ENCODE results near the gene GNB4.

GNB4 gene

DNA sequence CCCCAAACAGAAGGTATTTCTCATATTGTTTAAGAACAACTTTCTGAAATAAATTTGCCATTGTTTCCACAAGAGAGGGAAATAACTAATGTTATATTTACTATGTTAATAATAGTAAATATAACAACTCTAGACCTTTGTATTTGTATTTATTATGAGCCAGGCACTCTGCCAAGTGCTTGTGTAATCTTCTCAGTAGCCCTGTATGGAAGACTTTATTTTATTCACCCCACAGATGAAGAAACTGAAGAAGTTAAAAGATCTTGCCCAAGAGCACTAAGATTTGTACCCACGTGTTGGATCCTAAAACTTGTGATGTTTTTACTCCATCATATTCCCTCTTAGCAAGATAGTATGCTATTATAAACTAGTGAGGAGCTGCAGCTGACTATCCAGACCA lies 12.0 kb upstream of the GNB4 start:
- H3K4me1 ChIP-seq (ENCODE audit: control insufficient read depth in 2 of 2, insufficient read depth in 2 of 2, low read length in 2 of 2), result no peaks in the 10 kb centered on the region
- H3K4me3 ChIP-seq (ENCODE audit: low read length in 2 of 2), result no peak overlapping the region
- H3K9ac ChIP-seq (ENCODE audit: low read depth in 1 of 2, low read length in 2 of 2), result no peak overlapping the region
- H3K36me3 ChIP-seq (ENCODE audit: control insufficient read depth in 2 of 2, insufficient read depth in 2 of 2, low read length in 2 of 2), result no peaks in the 10 kb centered on the region
- no peaks in the 10 kb centered on the region for H3K9me3 ChIP-seq (ENCODE audit: control insufficient read depth in 2 of 2, low read length in 2 of 2)
- peaks cover 0 to 3% of the 10 kb centered on the region in 2 donors for H3K27me3 ChIP-seq (ENCODE audit: control insufficient read depth in 2 of 2, insufficient read depth in 2 of 2, low read length in 2 of 2)
- no peak overlapping the region for H3K27ac ChIP-seq (ENCODE audit: low read depth in 2 of 2, low read length in 2 of 2)

DNA sequence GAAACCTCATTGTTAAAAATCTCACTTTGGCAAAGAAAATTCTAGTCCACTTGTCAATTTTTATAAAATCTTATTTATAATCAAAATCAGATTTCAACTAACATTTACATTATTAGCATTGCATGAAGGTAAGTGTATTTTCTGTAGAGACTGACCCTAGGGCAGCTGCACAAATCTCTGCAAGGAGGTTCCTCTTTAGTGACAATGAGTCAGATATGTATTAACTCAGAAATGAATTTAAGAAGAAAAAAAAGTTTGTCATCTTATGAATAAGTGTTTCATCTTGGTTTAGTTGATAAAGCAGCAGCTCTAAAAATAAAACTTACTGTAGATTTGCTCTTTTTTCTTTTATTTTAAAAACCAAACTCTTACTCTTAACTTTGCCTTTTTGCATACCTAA lies 9.0 kb upstream of the GNB4 start:
- H3K4me1 ChIP-seq (ENCODE audit: control insufficient read depth in 2 of 2, insufficient read depth in 2 of 2, low read length in 2 of 2), result no peaks in the 10 kb centered on the region
- H3K9ac ChIP-seq (ENCODE audit: low read depth in 1 of 2, low read length in 2 of 2), result no peak overlapping the region
- peaks cover 0 to 3% of the 10 kb centered on the region in 2 donors for H3K27me3 ChIP-seq (ENCODE audit: control insufficient read depth in 2 of 2, insufficient read depth in 2 of 2, low read length in 2 of 2)
- H3K27ac ChIP-seq (ENCODE audit: low read depth in 2 of 2, low read length in 2 of 2), result no peak overlapping the region
- no peaks in the 10 kb centered on the region for H3K9me3 ChIP-seq (ENCODE audit: control insufficient read depth in 2 of 2, low read length in 2 of 2)
- H3K4me3 ChIP-seq (ENCODE audit: low read length in 2 of 2), result no peak overlapping the region
- H3K36me3 ChIP-seq (ENCODE audit: control insufficient read depth in 2 of 2, insufficient read depth in 2 of 2, low read length in 2 of 2), result no peaks in the 10 kb centered on the region

DNA sequence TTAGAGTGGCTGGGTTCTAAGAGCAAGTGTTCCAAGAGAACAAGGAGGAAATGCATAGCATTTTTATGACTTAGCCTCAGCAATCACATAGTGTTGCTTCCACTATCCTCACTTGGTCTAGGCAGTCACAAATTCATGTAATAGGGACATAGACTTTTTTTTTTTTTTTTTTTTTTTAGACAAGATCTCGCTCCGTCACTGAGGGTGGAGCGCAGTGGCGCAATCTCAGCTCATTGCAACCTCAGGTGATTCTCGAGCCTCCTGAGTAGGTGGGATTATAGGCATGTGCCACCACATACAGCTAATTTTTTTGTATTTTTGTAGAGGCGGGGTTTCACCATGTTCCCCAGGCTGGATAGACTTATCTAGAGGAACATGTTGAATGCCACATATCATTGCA lies 4.7 kb upstream of the GNB4 start:
- Histone ChIP-seq H3K4me1 (ENCODE audit: control insufficient read depth in 2 of 2, insufficient read depth in 2 of 2, low read length in 2 of 2) (no peaks in the 10 kb centered on the region), H3K9me3 (ENCODE audit: control insufficient read depth in 2 of 2, low read length in 2 of 2) (no peaks in the 10 kb centered on the region), H3K27me3 (ENCODE audit: control insufficient read depth in 2 of 2, insufficient read depth in 2 of 2, low read length in 2 of 2) (peaks cover 0 to 3% of the 10 kb centered on the region in 2 donors), H3K9ac (ENCODE audit: low read depth in 1 of 2, low read length in 2 of 2) (no peak overlapping the region), H3K4me3 (ENCODE audit: low read length in 2 of 2) (no peak overlapping the region), H3K27ac (ENCODE audit: low read depth in 2 of 2, low read length in 2 of 2) (no peak overlapping the region), H3K36me3 (ENCODE audit: control insufficient read depth in 2 of 2, insufficient read depth in 2 of 2, low read length in 2 of 2) (no peaks in the 10 kb centered on the region)

DNA sequence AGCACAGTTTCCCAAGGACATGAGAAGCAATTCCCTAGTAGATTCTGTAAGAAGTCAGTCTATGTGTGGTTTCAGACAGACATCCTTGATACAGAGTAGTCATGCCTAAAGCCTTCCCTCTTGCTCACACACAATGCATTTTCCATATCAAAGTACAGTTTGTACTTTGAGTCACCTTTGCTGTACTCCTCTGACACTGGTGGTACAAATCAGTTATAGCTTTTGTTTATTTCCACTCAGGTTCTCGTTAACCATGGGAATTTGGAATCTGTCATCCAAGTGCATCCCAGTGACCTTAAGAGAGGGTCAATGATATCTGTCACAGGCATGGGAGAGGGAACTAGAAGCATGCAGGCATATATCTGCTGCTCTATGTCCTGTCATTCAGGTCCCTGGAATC lies 3.6 kb upstream of the GNB4 start:
- H3K4me3 ChIP-seq (ENCODE audit: low read length in 2 of 2), result no peak overlapping the region
- no peak overlapping the region for H3K9ac ChIP-seq (ENCODE audit: low read depth in 1 of 2, low read length in 2 of 2)
- H3K27me3 ChIP-seq (ENCODE audit: control insufficient read depth in 2 of 2, insufficient read depth in 2 of 2, low read length in 2 of 2), result peaks cover 0 to 3% of the 10 kb centered on the region in 2 donors
- no peaks in the 10 kb centered on the region for H3K9me3 ChIP-seq (ENCODE audit: control insufficient read depth in 2 of 2, low read length in 2 of 2)
- no peaks in the 10 kb centered on the region for H3K36me3 ChIP-seq (ENCODE audit: control insufficient read depth in 2 of 2, insufficient read depth in 2 of 2, low read length in 2 of 2)
- no peak overlapping the region for H3K27ac ChIP-seq (ENCODE audit: low read depth in 2 of 2, low read length in 2 of 2)
- H3K4me1 ChIP-seq (ENCODE audit: control insufficient read depth in 2 of 2, insufficient read depth in 2 of 2, low read length in 2 of 2), result no peaks in the 10 kb centered on the region

DNA sequence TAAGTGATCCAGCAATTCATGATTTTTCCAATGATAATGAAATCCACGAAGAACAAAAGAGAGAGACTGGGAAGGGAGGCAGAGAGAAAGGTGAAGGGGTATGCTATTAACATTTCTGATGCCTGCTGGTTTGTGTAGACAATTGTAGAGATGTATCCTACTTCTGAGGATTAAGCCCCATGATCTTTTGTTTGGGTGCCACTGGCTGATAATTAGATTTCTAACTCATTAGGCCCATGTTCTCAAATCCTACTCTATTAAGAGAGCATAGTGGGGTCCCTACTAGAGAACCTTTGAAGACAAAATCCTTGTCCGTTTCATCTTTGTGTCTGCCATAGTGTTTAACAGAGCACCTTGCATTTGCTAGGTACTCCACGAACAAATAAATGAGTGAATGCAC lies 2.7 kb upstream of the GNB4 start:
- Histone ChIP-seq H3K27ac (ENCODE audit: low read depth in 2 of 2, low read length in 2 of 2) (no peak overlapping the region), H3K4me3 (ENCODE audit: low read length in 2 of 2) (no peak overlapping the region), H3K27me3 (ENCODE audit: control insufficient read depth in 2 of 2, insufficient read depth in 2 of 2, low read length in 2 of 2) (no peaks in the 10 kb centered on the region), H3K36me3 (ENCODE audit: control insufficient read depth in 2 of 2, insufficient read depth in 2 of 2, low read length in 2 of 2) (no peaks in the 10 kb centered on the region), H3K9me3 (ENCODE audit: control insufficient read depth in 2 of 2, low read length in 2 of 2) (no peaks in the 10 kb centered on the region), H3K4me1 (ENCODE audit: control insufficient read depth in 2 of 2, insufficient read depth in 2 of 2, low read length in 2 of 2) (no peaks in the 10 kb centered on the region), H3K9ac (ENCODE audit: low read depth in 1 of 2, low read length in 2 of 2) (no peak overlapping the region)

DNA sequence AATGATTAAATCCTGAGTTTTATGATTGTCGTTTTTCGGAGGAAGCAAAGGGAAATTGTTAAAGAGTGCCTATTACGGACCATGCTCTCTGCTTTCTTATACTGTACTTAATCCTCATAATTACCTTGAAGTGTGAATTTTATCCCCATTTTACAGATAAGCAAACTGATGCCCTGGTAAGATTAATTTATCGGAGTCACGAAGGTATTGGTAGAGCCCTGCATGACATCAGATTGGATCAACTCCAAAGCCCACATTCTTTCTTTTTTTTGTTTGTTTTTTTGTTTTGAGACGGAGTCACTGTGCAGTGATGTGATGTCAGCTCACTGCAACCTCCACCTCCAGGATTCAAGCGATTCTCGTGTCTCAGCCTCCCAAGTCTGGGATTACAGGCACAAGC lies 1.6 kb upstream of the GNB4 start:
- H3K27ac ChIP-seq (ENCODE audit: low read depth in 2 of 2, low read length in 2 of 2), result no peak overlapping the region
- no peak overlapping the region for H3K9ac ChIP-seq (ENCODE audit: low read depth in 1 of 2, low read length in 2 of 2)
- H3K9me3 ChIP-seq (ENCODE audit: control insufficient read depth in 2 of 2, low read length in 2 of 2), result no peaks in the 10 kb centered on the region

DNA sequence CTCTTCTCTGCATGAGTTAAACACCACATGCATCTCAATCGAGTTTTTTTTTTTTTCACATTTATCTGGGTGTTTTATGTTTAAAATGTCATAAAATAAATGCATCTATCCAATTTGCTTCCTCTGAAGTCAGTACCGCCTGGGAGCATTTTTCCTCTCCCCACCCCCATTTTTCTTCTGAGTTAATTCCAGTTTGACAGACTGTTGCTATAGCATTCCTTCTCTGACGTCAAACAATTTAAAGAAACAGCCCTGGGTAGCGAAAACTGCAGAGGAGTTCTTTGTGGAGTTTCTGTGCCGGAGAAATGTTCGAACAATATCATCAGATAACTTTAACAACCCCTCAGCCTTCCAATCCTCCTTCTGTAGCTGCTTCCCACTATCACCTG lies 900 bp upstream of the GNB4 start:
- Histone ChIP-seq H3K4me3 (ENCODE audit: low read length in 2 of 2) (peak overlapping the region; percentile 58 to 68), H3K9ac (ENCODE audit: low read depth in 1 of 2, low read length in 2 of 2) (no peak overlapping the region)

More for the DNA sequence above, 1.6 kb upstream of the GNB4 start:
- Histone ChIP-seq H3K4me1 (ENCODE audit: control insufficient read depth in 2 of 2, insufficient read depth in 2 of 2, low read length in 2 of 2) (no peaks in the 10 kb centered on the region), H3K4me3 (ENCODE audit: low read length in 2 of 2) (no peak overlapping the region), H3K36me3 (ENCODE audit: control insufficient read depth in 2 of 2, insufficient read depth in 2 of 2, low read length in 2 of 2) (no peaks in the 10 kb centered on the region), H3K27me3 (ENCODE audit: control insufficient read depth in 2 of 2, insufficient read depth in 2 of 2, low read length in 2 of 2) (no peaks in the 10 kb centered on the region)

DNA sequence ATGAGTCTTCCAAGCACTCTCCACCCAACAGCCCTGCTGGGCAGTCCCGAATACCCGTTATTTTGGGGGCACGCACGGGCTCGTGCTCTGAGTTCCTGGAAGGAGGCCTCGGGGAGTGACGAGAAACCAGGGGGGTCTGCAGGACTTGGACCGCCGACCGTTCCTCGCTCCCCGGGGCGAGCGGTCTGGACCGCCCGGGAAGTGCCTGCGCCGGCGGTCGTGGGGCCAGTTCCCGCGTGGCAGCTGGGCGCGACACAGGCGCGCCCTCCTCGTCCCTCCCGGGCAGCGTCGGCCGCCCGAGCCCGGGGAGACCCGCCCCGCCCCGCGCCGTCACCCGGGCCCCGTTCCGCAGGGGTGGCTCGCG lies 387 bp downstream of the GNB4 start:
- Histone ChIP-seq H3K27me3 (ENCODE audit: control insufficient read depth in 2 of 2, insufficient read depth in 2 of 2, low read length in 2 of 2) (peaks cover 0 to 2% of the 10 kb centered on the region in 2 donors), H3K9me3 (ENCODE audit: control insufficient read depth in 2 of 2, low read length in 2 of 2) (no peaks in the 10 kb centered on the region), H3K27ac (ENCODE audit: low read depth in 2 of 2, low read length in 2 of 2) (peak overlapping the region; percentile 80 to 83), H3K4me3 (ENCODE audit: low read length in 2 of 2) (peak overlapping the region; percentile 58 to 74), H3K4me1 (ENCODE audit: control insufficient read depth in 2 of 2, insufficient read depth in 2 of 2, low read length in 2 of 2) (peaks cover 0 to 5% of the 10 kb centered on the region in 2 donors), H3K9ac (ENCODE audit: low read depth in 1 of 2, low read length in 2 of 2) (peak overlapping the region; percentile 48 to 72), H3K36me3 (ENCODE audit: control insufficient read depth in 2 of 2, insufficient read depth in 2 of 2, low read length in 2 of 2) (no peaks in the 10 kb centered on the region)

More for the DNA sequence above, 900 bp upstream of the GNB4 start:
- no peaks in the 10 kb centered on the region for H3K4me1 ChIP-seq (ENCODE audit: control insufficient read depth in 2 of 2, insufficient read depth in 2 of 2, low read length in 2 of 2)
- H3K36me3 ChIP-seq (ENCODE audit: control insufficient read depth in 2 of 2, insufficient read depth in 2 of 2, low read length in 2 of 2), result no peaks in the 10 kb centered on the region
- no peaks in the 10 kb centered on the region for H3K9me3 ChIP-seq (ENCODE audit: control insufficient read depth in 2 of 2, low read length in 2 of 2)
- H3K27ac ChIP-seq (ENCODE audit: low read depth in 2 of 2, low read length in 2 of 2), result peak overlapping the region; percentile 80 to 83
- no peaks in the 10 kb centered on the region for H3K27me3 ChIP-seq (ENCODE audit: control insufficient read depth in 2 of 2, insufficient read depth in 2 of 2, low read length in 2 of 2)

DNA sequence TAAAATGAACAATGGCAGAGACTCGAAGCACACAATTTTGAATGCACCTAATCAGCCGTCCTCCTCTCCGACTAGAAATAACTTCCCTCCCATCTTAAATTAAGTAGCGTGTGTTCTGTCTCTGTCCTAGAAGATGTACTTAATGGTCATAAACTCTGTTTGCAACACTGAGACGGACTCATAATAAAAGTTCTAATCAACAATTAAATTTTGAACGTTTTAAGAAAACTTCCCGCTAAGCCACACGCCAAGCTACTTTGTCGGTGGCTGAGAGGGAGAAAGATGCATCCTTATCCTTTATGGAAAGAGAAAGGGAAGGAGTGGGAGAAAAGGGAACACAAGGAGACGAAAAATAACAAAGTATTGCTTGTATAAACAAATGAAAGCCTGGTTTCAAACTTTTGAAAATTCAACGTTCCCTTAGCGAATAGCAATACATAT lies 989 bp downstream of the GNB4 start:
- peaks cover 0 to 2% of the 10 kb centered on the region in 2 donors for H3K27me3 ChIP-seq (ENCODE audit: control insufficient read depth in 2 of 2, insufficient read depth in 2 of 2, low read length in 2 of 2)
- H3K9ac ChIP-seq (ENCODE audit: low read depth in 1 of 2, low read length in 2 of 2), result peak overlapping the region; percentile 48 to 72
- no peaks in the 10 kb centered on the region for H3K36me3 ChIP-seq (ENCODE audit: control insufficient read depth in 2 of 2, insufficient read depth in 2 of 2, low read length in 2 of 2)
- peaks cover 0 to 5% of the 10 kb centered on the region in 2 donors for H3K4me1 ChIP-seq (ENCODE audit: control insufficient read depth in 2 of 2, insufficient read depth in 2 of 2, low read length in 2 of 2)
- peak overlapping the region; percentile 80 to 83 for H3K27ac ChIP-seq (ENCODE audit: low read depth in 2 of 2, low read length in 2 of 2)
- peak overlapping the region; percentile 58 to 74 for H3K4me3 ChIP-seq (ENCODE audit: low read length in 2 of 2)
- H3K9me3 ChIP-seq (ENCODE audit: control insufficient read depth in 2 of 2, low read length in 2 of 2), result no peaks in the 10 kb centered on the region

DNA sequence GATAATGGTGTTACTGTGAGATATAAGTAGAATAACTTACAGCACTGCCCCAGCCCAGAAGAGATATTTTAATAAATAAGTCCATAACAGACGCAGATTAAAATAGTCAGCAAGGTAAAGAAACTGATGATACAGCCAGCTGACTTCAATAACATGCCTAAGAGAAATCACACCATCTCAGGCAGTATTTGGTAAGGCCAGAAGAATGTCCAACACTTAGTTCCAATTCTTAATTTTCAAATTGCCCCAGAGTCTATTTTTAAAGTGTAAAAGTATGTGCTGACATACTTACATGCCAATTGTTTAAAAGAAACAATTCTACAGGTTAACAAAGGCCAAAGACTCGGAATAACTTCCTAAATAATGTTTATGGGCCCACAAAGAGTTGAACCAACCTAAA lies 1.6 kb downstream of the GNB4 start:
- Histone ChIP-seq H3K4me1 (ENCODE audit: control insufficient read depth in 2 of 2, insufficient read depth in 2 of 2, low read length in 2 of 2) (peaks cover 0 to 5% of the 10 kb centered on the region in 2 donors), H3K4me3 (ENCODE audit: low read length in 2 of 2) (peak overlapping the region in 1 of 2 donors; percentile 74), H3K9ac (ENCODE audit: low read depth in 1 of 2, low read length in 2 of 2) (peak overlapping the region in 1 of 2 donors; percentile 28)

DNA sequence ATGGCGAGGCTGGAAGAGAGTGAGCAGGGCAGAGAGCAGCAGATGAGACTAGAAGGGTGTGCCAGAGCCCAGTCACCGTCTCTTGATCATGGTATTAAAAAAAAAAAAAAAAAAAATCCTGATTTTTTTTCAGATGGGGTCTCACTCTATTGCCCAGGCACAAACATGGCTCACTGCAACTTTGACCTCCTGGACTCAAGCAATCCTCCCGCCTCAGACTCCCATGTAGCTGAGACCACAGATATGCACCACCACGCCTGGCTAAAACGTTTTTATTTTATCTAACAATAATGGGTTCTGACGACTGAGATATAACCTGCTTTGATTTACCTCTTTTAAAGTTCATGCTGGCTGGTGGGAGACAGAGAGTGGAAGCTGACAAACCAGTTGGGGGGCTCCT lies 4.0 kb downstream of the GNB4 start:
- Histone ChIP-seq H3K4me3 (ENCODE audit: low read length in 2 of 2) (no peak overlapping the region), H3K9ac (ENCODE audit: low read depth in 1 of 2, low read length in 2 of 2) (no peak overlapping the region), H3K36me3 (ENCODE audit: control insufficient read depth in 2 of 2, insufficient read depth in 2 of 2, low read length in 2 of 2) (no peaks in the 10 kb centered on the region), H3K27ac (ENCODE audit: low read depth in 2 of 2, low read length in 2 of 2) (no peak overlapping the region), H3K9me3 (ENCODE audit: control insufficient read depth in 2 of 2, low read length in 2 of 2) (no peaks in the 10 kb centered on the region), H3K27me3 (ENCODE audit: control insufficient read depth in 2 of 2, insufficient read depth in 2 of 2, low read length in 2 of 2) (peaks cover 0 to 2% of the 10 kb centered on the region in 2 donors), H3K4me1 (ENCODE audit: control insufficient read depth in 2 of 2, insufficient read depth in 2 of 2, low read length in 2 of 2) (peaks cover 0 to 5% of the 10 kb centered on the region in 2 donors)

More for the DNA sequence above, 1.6 kb downstream of the GNB4 start:
- no peaks in the 10 kb centered on the region for H3K9me3 ChIP-seq (ENCODE audit: control insufficient read depth in 2 of 2, low read length in 2 of 2)
- H3K36me3 ChIP-seq (ENCODE audit: control insufficient read depth in 2 of 2, insufficient read depth in 2 of 2, low read length in 2 of 2), result no peaks in the 10 kb centered on the region
- peaks cover 0 to 2% of the 10 kb centered on the region in 2 donors for H3K27me3 ChIP-seq (ENCODE audit: control insufficient read depth in 2 of 2, insufficient read depth in 2 of 2, low read length in 2 of 2)
- peak overlapping the region; percentile 80 to 83 for H3K27ac ChIP-seq (ENCODE audit: low read depth in 2 of 2, low read length in 2 of 2)

Measured in mucosa of rectum (tissue), 2 donors.